ENCODE measurements around the gene CCDC3.

- TF ChIP-seq POLR2A (IDR thresholded peaks at IDR 0.05; ENCODE audit: low read length) (no peak), GATA1 (IDR thresholded peaks at IDR 0.05; ENCODE audit: low read depth, low read length) (no peak)
These were observed 44.4 kb downstream of the CCDC3 start for GRCh38 chr10:12957081-12957480.
